NCI-H2107 (cell line): ENCODE data around the gene PANX2.

ENCODE experiments used
- DNase-seq: peaks from one replicate; lab custom pipeline; 2025; lab: John Stamatoyannopoulos, UW

The PANX2 gene

DNA sequence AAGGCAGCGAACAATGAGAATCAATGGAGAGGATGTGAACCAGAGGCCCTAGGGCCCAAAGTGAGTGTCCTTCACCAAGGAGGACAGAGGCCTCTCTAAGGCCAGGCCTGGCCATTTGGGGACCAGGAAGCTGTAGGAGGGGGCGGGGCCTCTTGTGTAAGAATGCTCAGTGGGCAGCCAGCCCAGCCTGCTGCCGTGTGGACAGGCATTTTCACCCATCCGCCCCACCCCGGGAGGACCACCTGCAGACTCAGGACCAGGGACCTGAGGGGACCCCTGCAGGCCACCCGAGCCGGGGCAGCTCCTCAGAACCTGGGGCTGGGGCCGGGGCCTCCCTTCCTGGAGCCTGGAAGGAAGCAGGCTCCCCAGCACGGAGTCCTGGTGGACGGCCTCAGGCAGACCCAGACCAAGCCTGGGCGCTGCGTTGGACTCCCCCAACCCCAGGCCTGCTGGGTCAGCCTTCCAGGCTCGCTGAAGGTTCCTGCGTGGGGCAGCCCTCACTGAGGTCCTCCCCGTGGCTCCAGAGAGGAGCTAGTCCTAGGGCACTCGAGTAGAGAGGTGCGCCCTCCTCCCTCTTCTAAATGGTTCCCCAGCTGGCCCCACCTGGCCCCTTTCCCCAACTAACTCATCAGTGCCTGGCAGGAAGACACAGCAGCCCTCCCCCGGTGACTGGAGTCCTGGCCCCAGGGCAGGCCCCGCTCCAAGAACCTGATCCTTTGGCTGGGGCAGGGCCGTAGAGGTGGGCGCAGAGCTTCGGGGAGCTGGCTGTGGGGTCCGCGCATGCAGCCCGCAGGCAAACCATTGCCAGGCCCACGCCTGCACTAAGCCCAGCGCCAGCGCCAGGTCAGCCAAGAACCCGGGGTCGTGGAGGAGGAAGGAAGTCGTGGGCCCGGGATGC, 13.7 kb downstream of the PANX2 start:
- no peak for DNase-seq

GRCh38 chr22:50184902-50185374, 14.4 kb downstream of the PANX2 start:
- DNase-seq = no peak

GRCh38 chr22:50185375-50186087, 15.0 kb downstream of the PANX2 start, which contains the start of gene TRABD:
TRABD (plus strand) TSS chr22:50185913; CDS start chr22:50193061, 7,148 bp downstream.
- peak; percentile 62 for DNase-seq

DNA sequence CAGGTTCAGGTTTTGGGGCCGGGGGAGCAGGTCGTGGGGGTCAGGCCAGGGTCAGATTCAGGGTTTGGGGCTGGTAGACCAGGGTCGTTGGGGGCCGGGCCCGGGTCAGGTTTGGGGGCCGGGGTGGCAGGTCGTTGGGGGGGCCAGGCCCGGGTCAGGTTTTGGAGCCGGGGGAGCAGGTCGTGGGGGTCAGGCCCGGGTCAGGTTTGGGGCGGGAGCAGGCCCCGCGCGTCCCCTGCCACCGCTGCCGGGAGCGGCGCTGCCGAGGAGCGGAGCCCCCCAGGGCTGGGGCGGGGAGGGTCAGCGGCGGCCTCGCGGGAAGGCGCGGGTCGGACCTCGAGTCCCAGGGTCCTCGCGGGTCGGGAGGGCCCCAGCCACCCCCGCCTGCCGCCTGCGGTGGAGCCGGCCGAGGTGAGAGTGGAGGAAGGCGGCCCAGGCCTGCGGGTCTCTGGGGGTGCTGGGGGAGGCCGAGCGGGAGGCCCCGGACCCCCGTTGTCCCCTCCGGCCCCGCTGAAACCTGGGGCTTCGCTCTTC, 15.7 kb downstream of the PANX2 start:
- no peak for DNase-seq

GRCh38 chr22:50186761-50187523, 16.4 kb downstream of the PANX2 start:
- DNase-seq = no peak

- DNase-seq = no peak
Observed at GRCh38 chr22:50188356-50188755, 17.8 kb downstream of the PANX2 start.

DNA sequence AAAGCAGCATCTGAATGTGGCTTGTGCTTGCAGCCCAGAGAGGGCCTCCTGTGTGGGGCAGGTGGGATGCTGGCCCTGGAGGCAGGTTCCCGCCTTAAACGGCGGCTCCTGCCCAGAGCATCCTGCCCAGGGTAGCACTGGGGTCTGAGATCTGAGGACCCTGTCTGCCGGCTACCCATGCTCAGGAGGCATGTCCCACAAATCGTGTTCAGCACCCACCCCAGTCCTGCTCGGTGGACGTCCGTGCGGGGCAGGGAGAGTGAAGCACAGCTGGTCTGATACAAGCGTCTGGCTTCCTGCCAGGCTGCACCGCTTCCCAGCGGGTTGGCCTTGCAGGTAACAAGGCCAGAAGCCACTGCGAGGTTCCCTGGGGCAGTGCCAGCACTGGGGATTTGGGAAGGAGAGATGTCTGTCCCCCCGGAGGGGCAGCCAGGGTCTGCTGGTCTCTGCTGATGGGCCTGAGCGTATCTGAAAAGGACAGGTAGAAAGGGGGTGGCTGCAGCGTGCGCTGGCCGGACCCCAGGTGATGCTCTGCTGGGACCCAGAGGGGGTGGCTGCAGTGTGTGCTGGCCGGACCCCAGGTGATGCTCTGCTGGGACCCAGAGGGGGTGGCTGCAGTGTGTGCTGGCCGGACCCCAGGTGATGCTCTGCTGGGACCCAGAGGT, 18.8 kb downstream of the PANX2 start:
- no peak for DNase-seq

- no peak for DNase-seq
Observed at GRCh38 chr22:50189849-50190181, 19.3 kb downstream of the PANX2 start.

DNA sequence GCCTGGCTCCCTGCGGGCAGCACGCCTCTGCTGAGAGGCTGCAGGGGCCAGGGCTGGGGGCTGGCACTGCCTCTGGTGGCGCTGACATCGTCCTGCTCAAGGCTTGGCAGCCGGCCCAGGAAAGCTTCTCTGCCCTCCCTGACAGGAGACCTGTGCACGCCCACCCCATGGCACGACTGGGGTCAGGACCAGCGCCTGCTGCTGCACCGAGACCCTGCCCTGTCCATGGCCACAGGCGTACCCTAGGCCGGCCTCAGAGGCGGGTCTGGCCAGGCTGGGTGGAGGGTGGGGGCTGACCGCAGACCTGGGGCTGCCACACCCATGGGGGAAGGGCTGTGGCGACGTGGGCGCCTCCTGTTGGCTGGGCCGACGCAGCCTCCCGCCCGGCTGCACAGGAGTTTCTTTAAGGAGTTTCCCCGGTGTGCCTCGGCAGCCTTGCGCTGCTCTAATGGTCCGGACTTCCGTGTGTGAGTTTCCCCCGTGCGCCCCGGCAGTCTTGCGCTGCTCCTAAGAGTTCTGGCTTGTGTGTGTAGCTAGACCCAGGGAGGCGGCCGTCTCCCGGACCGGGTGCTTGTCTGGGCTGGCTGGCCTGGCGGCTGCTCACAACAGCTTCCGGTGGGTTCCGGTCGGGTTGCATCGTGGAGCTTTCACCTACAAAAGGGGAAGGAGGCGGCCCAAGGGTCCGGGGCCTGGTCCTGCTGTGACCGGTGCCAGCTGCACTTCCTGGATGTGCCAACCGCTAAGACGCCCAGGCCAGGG, 19.8 kb downstream of the PANX2 start:
- DNase-seq = no peak

DNA sequence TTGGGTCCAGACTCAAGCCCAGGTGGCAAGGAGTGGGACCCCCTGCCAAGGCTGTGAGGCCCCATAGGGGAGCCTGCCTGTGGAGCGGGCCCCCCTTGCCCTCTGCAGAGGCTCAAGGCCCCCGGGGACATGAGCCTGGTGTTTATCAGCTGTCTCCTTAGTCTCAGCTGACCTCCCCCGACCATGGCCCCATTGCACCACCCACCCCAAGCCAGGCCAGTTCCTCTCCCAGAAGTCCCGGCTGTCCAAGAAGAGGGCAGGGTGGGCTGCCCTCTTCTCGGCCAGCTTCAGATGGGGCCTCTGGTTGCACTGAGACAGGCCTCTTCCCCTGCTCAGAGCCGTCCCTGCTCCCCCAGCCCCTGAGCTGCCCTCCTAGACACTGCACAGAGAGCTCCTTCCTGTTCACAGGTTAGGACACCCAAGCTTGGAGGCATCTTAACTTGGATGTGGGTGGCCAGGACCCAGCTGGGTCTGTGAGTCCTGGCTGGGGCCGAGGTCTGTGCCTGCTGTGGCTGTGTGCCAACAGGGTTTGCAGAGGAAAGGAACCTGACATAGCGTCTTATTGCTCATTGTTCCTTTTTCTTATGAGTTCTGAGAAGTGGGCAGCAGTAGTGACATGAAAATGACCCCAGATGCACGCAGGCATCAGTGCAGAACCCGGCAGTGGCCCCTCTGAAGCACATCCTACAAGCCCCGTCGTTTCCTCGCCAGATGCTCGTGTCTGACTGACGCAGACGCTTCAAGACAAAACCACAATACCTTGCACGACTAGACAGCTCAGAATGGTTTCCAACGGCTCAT, 20.6 kb downstream of the PANX2 start:
- DNase-seq = no peak

DNA sequence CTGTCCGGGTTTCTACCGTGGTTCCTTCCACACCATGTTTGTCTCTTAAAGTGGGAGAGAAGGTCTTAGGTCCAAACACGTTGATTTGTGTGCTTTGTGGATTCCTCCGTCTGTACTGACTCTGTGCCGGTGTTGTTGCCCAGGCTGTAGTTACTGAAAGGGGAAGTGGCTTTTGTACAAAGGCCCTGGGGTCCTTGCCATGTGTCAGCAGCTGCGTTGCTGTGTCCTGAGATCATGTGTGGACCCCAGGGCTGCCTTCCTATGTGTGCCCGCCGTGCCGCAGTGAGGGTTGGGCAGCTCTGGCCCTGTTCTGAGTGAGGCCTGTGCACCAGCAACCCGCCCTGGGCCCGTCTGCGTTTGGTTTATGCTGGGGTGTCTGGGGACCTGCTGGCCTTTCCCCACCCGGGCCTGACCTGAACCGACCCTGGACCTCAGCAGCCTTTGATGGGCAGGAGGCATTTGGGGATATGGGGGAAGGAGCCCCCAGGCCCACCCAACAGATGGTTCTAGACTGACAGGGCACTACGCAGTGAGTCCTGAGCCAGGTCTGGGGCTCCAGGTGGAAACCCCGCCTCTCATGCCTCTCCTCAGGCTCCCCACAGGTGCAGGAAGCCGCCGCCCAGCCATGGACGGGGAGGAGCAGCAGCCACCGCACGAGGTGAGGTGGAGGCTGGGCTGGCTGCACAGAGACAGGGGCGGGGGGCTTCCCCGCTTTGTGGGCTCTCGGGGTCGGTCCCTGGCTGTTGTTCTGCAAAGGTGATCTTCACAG, 22.1 kb downstream of the PANX2 start:
- DNase-seq = no peak

GRCh38 chr22:50193621-50194020, 23.1 kb downstream of the PANX2 start:
- DNase-seq = no peak

GRCh38 chr22:50194037-50194805, 23.7 kb downstream of the PANX2 start:
- no peak for DNase-seq

GRCh38 chr22:50196256-50196655, 25.7 kb downstream of the PANX2 start:
- no peak for DNase-seq

- no peak for DNase-seq
Observed at GRCh38 chr22:50197000-50197800, 26.7 kb downstream of the PANX2 start.

DNA sequence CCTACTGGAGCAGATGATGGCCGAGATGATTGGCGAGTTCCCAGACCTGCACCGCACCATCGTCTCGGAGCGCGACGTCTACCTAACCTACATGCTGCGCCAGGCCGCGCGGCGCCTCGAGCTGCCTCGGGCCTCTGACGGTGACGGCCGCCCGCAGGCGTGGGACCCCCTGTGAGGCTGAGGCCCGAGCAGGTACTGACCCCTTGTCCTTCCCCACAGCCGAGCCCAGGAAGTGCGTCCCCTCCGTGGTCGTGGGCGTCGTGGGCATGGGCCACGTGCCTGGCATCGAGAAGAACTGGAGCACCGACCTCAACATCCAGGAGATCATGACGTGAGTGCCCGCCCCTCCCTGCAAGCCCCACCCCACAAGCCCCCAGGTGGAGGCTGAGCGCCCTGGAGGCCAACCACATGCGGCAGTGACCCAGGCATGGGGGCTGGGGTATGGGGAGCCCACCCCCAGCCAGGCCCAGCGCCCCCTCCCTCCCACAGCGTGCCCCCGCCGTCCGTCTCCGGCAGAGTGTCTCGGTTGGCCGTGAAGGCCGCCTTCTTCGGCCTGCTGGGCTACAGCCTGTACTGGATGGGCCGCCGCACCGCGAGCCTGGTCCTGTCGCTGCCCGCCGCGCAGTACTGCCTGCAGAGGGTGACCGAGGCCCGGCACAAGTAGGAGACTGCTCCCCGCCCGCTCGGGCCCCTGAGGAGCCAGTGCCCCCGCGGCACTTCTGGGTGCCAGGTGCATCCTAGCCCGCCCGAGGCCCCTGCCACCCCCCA, 27.5 kb downstream of the PANX2 start:
- no peak for DNase-seq

GRCh38 chr22:50198624-50199017, 28.1 kb downstream of the PANX2 start:
- DNase-seq = no peak
